GM12891 (cell line): Measurements from ENCODE around the gene HOTAIR.

Source experiments
- POLR2A ChIP-seq: IDR thresholded peaks from 2 replicates; pipeline ENCODE4 v1.6.1; 2011; ENCODE audit warnings: low read depth, low read length, control low read depth
- POLR2AphosphoS5 ChIP-seq: IDR thresholded peaks from 2 replicates; pipeline ENCODE4 v1.6.1; 2011; ENCODE audit warnings: low read depth, low read length, control low read depth
- POU2F2 ChIP-seq: IDR thresholded peaks from 2 replicates; pipeline ENCODE4 v1.6.1; 2011; ENCODE audit warnings: low read depth, mild to moderate bottlenecking, control low read depth, low read length, moderate library complexity
- TAF1 ChIP-seq: IDR thresholded peaks from 2 replicates; pipeline ENCODE4 v1.6.1; 2011; ENCODE audit warnings: low read depth, low read length, control low read depth

DNA sequence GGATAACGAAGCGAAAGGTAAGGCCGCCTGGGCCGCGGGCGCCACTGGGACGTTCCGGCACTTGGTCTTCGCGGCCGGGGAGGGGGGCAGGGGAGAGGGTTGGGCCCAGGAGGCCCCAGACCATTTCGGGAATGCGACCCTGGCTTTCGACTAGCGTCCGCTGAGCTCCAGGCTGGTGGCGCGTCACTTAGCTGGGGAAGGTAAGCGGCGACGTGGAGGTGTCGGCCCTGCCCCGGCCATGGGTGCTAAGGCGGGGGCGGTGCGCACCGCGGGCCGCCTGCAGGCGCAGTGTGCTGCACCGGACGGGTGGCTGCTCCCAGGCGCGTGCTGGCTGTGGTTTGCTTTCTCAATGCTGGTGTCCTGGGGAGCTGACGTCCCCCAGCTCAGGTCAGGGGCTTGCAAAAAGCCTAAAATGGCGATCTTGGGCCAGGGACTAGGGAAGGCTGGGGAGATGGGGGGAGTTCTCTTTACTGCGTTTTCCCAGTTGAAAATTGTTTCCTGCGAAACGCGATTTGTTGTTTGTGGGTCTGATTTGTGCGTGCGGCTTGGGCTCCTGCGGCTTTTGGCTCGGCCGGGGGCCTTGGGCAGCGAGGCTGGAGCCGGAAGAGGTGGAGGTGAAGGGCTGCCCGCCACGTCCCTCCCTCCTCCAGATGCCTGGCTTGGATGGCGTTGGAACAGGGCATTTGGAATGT, 11.4 kb upstream of the HOTAIR start:
- TF ChIP-seq POLR2AphosphoS5 (no peak), POLR2A (no peak), TAF1 (no peak), POU2F2 (no peak)
